Left lung (tissue), 10 donors: Measurements from ENCODE around the gene SUPT3H. TPM values are rescaled to one million over a fixed set of nuclear protein-coding genes. Genes with fewer than 3 reads are reported as not detected.
"Not testable (repeated sequence)": the region's sequence is repeated elsewhere in the genome, so short reads cannot be mapped to it uniquely, and the experiment has no call there.

Experiments used
- ATAC-seq: fragments of 200-7000 bp; cut with Tn5 transposase; one replicate; pipeline ENCODE4 v1.9.1; 2020; ENCODE audit warnings: moderate library complexity
- DNase-seq, 4 donors: peaks; one replicate each; pipeline ENCODE4 v3.0.0-alpha.2; 2013 to 2020
- H3K27ac ChIP-seq, 2 donors: fragments of 200-600 bp; sonication (generic) in 1 of 2; one replicate each; pipeline versions ENCODE4 v1.5.0 to v1.8.0; 2020 to 2021
- H3K27me3 ChIP-seq, 2 donors: fragments of 200-600 bp; sonication (generic) in 1 of 2; one replicate each; pipeline versions ENCODE4 v1.5.0 to v1.8.0; 2020 to 2021
- H3K36me3 ChIP-seq, 2 donors: fragments of 200-600 bp; sonication (generic) in 1 of 2; one replicate each; pipeline versions ENCODE4 v1.5.0 to v1.8.0; 2020 to 2021
- H3K4me1 ChIP-seq, 2 donors: fragments of 200-600 bp; one replicate each; pipeline ENCODE4 v1.8.0; 2021
- H3K4me3 ChIP-seq, 2 donors: fragments of 200-600 bp; sonication (generic) in 1 of 2; one replicate each; pipeline versions ENCODE4 v1.5.0 to v1.8.0; 2020 to 2021; ENCODE audit warnings: mild to moderate bottlenecking in 1 of 2
- H3K9me3 ChIP-seq, 2 donors: fragments of 200-600 bp; sonication (generic) in 1 of 2; one replicate each; pipeline versions ENCODE4 v1.5.0 to v1.8.0; 2020 to 2021
- CTCF ChIP-seq, 2 donors: fragments of 200-600 bp; sonication (generic) in 1 of 2; IDR thresholded peaks; one replicate each; pipeline versions ENCODE4 v1.5.0 to v1.8.0; 2021; ENCODE audit warnings: antibody characterized with exemption in 2 of 2
- intact Hi-C, 2 donors: fragments of 100-400 bp; cut with DNase I; formaldehyde crosslinking; loops; one replicate each; pipeline versions ENCODE4 v1.11.2 to v1.14.2; 2022
- polyA plus RNA-seq, 6 donors: library from polyadenylated mRNA; unstranded; fragments of 120-200 nt; gene quantifications; one replicate each; pipeline ENCODE4 v1.2.1, GENCODE V29; 2013; ENCODE audit not compliant: insufficient read length in 6 of 6
- total RNA-seq, 2 donors: library from RNA; stranded (reverse); fragmentation: NEBNext Ultra II Directional; extraction: Animal tissue kit (Norgen Biotek cat#: 25700); gene quantifications; one replicate each; pipeline ENCODE4 v1.2.1, GENCODE V29; 2021
- donor health status: DM: no; HTN: yes; CAD: no.
- donor health status: DM: no; HTN: no; CAD: no.

Gene SUPT3H
- total and polyA plus RNA-seq, 8 donors, result 4.7 to 33.0 (median 26.2) TPM

- Histone ChIP-seq H3K36me3 (no peaks in the 10 kb centered on the region), H3K9me3 (peaks cover 0 to 5% of the 10 kb centered on the region in 2 donors), H3K4me3 (no peak overlapping the region), H3K4me1 (no peaks in the 10 kb centered on the region), H3K27ac (no peak overlapping the region), H3K27me3 (no peaks in the 10 kb centered on the region)
- ATAC-seq, result no peak
- TF ChIP-seq CTCF (IDR thresholded peaks at IDR 0.05), result no peak
- no peak for DNase-seq
- intact Hi-C loops, result no loop called here
Observed at GRCh38 chr6:45301348-45302142, 76.2 kb downstream of the SUPT3H start.

- ATAC-seq, result no peak
- no peaks in the 10 kb centered on the region for H3K4me1 ChIP-seq
- H3K27me3 ChIP-seq, result no peaks in the 10 kb centered on the region
- no peak for TF ChIP-seq CTCF (IDR thresholded peaks at IDR 0.05)
- DNase-seq, result no peak
- H3K27ac ChIP-seq, result no peak overlapping the region
- no peak overlapping the region for H3K4me3 ChIP-seq
- intact Hi-C loops, result no loop called here
- no peaks in the 10 kb centered on the region for H3K9me3 ChIP-seq
- H3K36me3 ChIP-seq, result no peaks in the 10 kb centered on the region
Observed at GRCh38 chr6:45300736-45301135, 77.0 kb downstream of the SUPT3H start.

GRCh38 chr6:45299096-45299581 is 78.6 kb downstream of the SUPT3H start:
- H3K36me3 ChIP-seq, result no peaks in the 10 kb centered on the region
- ATAC-seq, result no peak
- TF ChIP-seq CTCF (IDR thresholded peaks at IDR 0.05), result no peak
- no peak overlapping the region for H3K4me3 ChIP-seq
- no peaks in the 10 kb centered on the region for H3K27me3 ChIP-seq
- peaks cover 0 to 4% of the 10 kb centered on the region in 2 donors for H3K9me3 ChIP-seq
- intact Hi-C loops, result no loop called here
- no peak for DNase-seq
- H3K4me1 ChIP-seq, result no peaks in the 10 kb centered on the region
- H3K27ac ChIP-seq, result no peak overlapping the region

- Histone ChIP-seq H3K4me1 (no peaks in the 10 kb centered on the region), H3K27ac (no peak overlapping the region), H3K27me3 (no peaks in the 10 kb centered on the region), H3K9me3 (peaks cover 0 to 4% of the 10 kb centered on the region in 2 donors), H3K36me3 (no peaks in the 10 kb centered on the region), H3K4me3 (no peak overlapping the region)
- intact Hi-C loops, result no loop called here
- ATAC-seq (no peak), DNase-seq (peak in 1 of 4 donors; percentile 1)
- no peak for TF ChIP-seq CTCF (IDR thresholded peaks at IDR 0.05)
Observed at GRCh38 chr6:45297320-45297719, 80.4 kb downstream of the SUPT3H start.

GRCh38 chr6:45294065-45294701 is 83.6 kb downstream of the SUPT3H start:
- intact Hi-C loops, H3K36me3 ChIP-seq: not testable (repeated sequence)

More at GRCh38 chr6:45294065-45294701, 83.6 kb downstream of the SUPT3H start:
- DNase-seq, H3K4me3 ChIP-seq, H3K27me3 ChIP-seq, H3K4me1 ChIP-seq, ATAC-seq, H3K9me3 ChIP-seq, H3K27ac ChIP-seq: not testable (repeated sequence)
